Skeletal muscle cell (primary cell): ENCODE measurements around the gene CETN2.
"Not testable (repeated sequence)": the region's sequence is repeated elsewhere in the genome, so short reads cannot be mapped to it uniquely, and the experiment has no call there.

Experiments
- DNase-seq: peaks from one replicate; pipeline ENCODE4 v3.0.0-alpha.2; 2010; ENCODE audit warnings: low read depth
- H3K4me3 ChIP-seq: 2 replicates; pipeline ENCODE4 v1.5.1; 2011; ENCODE audit warnings: low read depth, mild to moderate bottlenecking, control low read depth, low read length, moderate library complexity

Gene CETN2

GRCh38 chrX:152835470-152835869 is 4.9 kb upstream of the CETN2 start:
- not testable (repeated sequence) for DNase-seq, H3K4me3 ChIP-seq

- no peak overlapping the region for H3K4me3 ChIP-seq
- no peak for DNase-seq
Observed at GRCh38 chrX:152833378-152833777, 2.8 kb upstream of the CETN2 start.

- peak overlapping the region; percentile 73 for H3K4me3 ChIP-seq
- DNase-seq, result no peak
Observed at GRCh38 chrX:152832520-152832919, 2.0 kb upstream of the CETN2 start.

- DNase-seq, result no peak
- H3K4me3 ChIP-seq, result peak overlapping the region; percentile 73
Observed at GRCh38 chrX:152831391-152831790, 834 bp upstream of the CETN2 start.

- H3K4me3 ChIP-seq, result no peak overlapping the region
- DNase-seq, result no peak
Observed at GRCh38 chrX:152824841-152825374, 5.6 kb downstream of the CETN2 start.

GRCh38 chrX:152823657-152824056 is 6.9 kb downstream of the CETN2 start:
- no peak overlapping the region for H3K4me3 ChIP-seq
- no peak for DNase-seq

- H3K4me3 ChIP-seq, result no peak overlapping the region
- no peak for DNase-seq
Observed at GRCh38 chrX:152822383-152823086, 8.0 kb downstream of the CETN2 start.

- no peak for DNase-seq
Observed at GRCh38 chrX:152821145-152821765, 9.3 kb downstream of the CETN2 start.

GRCh38 chrX:152819732-152820131 is 10.8 kb downstream of the CETN2 start:
- no peak for DNase-seq
- H3K4me3 ChIP-seq, result no peak overlapping the region

More at GRCh38 chrX:152821145-152821765, 9.3 kb downstream of the CETN2 start:
- no peak overlapping the region for H3K4me3 ChIP-seq

- no peak for DNase-seq
Observed at GRCh38 chrX:152819266-152819665, 11.3 kb downstream of the CETN2 start.

GRCh38 chrX:152818356-152818755 is 12.2 kb downstream of the CETN2 start:
- no peak overlapping the region for H3K4me3 ChIP-seq
- no peak for DNase-seq

More at GRCh38 chrX:152819266-152819665, 11.3 kb downstream of the CETN2 start:
- H3K4me3 ChIP-seq, result no peak overlapping the region

GRCh38 chrX:152817078-152817764 is 13.3 kb downstream of the CETN2 start:
- DNase-seq, result no peak
- H3K4me3 ChIP-seq, result no peak overlapping the region

- DNase-seq, result no peak
- H3K4me3 ChIP-seq, result no peak overlapping the region
Observed at GRCh38 chrX:152814048-152814447, 16.5 kb downstream of the CETN2 start.

GRCh38 chrX:152813206-152813605 is 17.4 kb downstream of the CETN2 start:
- no peak overlapping the region for H3K4me3 ChIP-seq

GRCh38 chrX:152810403-152810802 is 20.2 kb downstream of the CETN2 start:
- no peak overlapping the region for H3K4me3 ChIP-seq
- no peak for DNase-seq

More at GRCh38 chrX:152813206-152813605, 17.4 kb downstream of the CETN2 start:
- no peak for DNase-seq

- no peak for DNase-seq
- H3K4me3 ChIP-seq, result no peak overlapping the region
Observed at GRCh38 chrX:152806035-152806434, 24.5 kb downstream of the CETN2 start.

GRCh38 chrX:152798945-152799344 is 31.6 kb downstream of the CETN2 start:
- no peak overlapping the region for H3K4me3 ChIP-seq
- no peak for DNase-seq

- H3K4me3 ChIP-seq, DNase-seq: not testable (repeated sequence)
Observed at GRCh38 chrX:152787062-152787461, 43.5 kb downstream of the CETN2 start.
